Stomach (tissue), 9 donors: ENCODE measurements around the gene STK35. TPM values are rescaled to one million over a fixed set of nuclear protein-coding genes. Genes with fewer than 3 reads are reported as not detected.
A peak's percentile ranks its signal among the peaks of the same experiment; 100 is the strongest.

ENCODE experiments used
- DNase-seq, 2 donors: peaks; one replicate each; pipeline versions ENCODE4 v3.0.0 to v3.0.0-alpha.2; 2013 to 2019
- H3K27ac ChIP-seq, 5 donors: fragments of 200-600 bp in 4 of 5; sonication (generic) in 4 of 5; one replicate each; pipeline ENCODE4 v1.5.1; 2013 to 2019; ENCODE audit warnings: mild to moderate bottlenecking in 1 of 5, moderate library complexity in 1 of 5
- H3K27me3 ChIP-seq, 3 donors: fragments of 200-600 bp; sonication (generic); one replicate each; pipeline ENCODE4 v1.5.1; 2017 to 2019; ENCODE audit warnings: mixed run types in 1 of 3
- H3K36me3 ChIP-seq, 4 donors: fragments of 200-600 bp; sonication (generic); 1 replicate in 3 of 4; 2 replicates in 1 of 4; pipeline ENCODE4 v1.5.1; 2016 to 2019
- H3K4me1 ChIP-seq, 4 donors: fragments of 200-600 bp; sonication (generic); one replicate each; pipeline ENCODE4 v1.5.1; 2016 to 2019
- H3K4me3 ChIP-seq, 4 donors: fragments of 200-600 bp; sonication (generic) in 3 of 4; one replicate each; pipeline ENCODE4 v1.5.1; 2016 to 2019; ENCODE audit warnings: mild to moderate bottlenecking in 1 of 4
- H3K9me3 ChIP-seq, 4 donors: fragments of 200-600 bp; sonication (generic); one replicate each; pipeline ENCODE4 v1.5.1; 2016 to 2019
- EP300 ChIP-seq: sonication (generic); formaldehyde crosslinking; IDR thresholded peaks from one replicate; pipeline ENCODE4 v1.6.1; 2017; ENCODE audit warnings: antibody characterized with exemption
- POLR2A ChIP-seq, 4 donors: fragments of 450-650 bp; IDR thresholded peaks; one replicate each; pipeline ENCODE4 v1.6.1; 2016; ENCODE audit warnings: antibody characterized with exemption in 4 of 4, control low read depth in 2 of 4, mild to moderate bottlenecking in 1 of 4, moderate library complexity in 1 of 4
- POLR2AphosphoS5 ChIP-seq, 3 donors: sonication (generic); formaldehyde crosslinking; IDR thresholded peaks; one replicate each; pipeline ENCODE4 v1.6.1; 2016; ENCODE audit warnings: antibody characterized with exemption in 3 of 3
- WGBS, 5 donors: extraction: QIAGEN DNeasy Blood & Tissue Kit in 3 of 5; methylation state at CpG; one replicate each; pipeline versions ENCODE4 v1.1.5 to v1.1.7; 2013 to 2018; 5-methylcytosine and 5-hydroxymethylcytosine counted together
- intact Hi-C: fragments of 100-400 bp; cut with DNase I; formaldehyde crosslinking; loops from one replicate; pipeline ENCODE4 v1.15.1; 2023; ENCODE audit warnings: low total_unique reads
- polyA plus RNA-seq, 3 donors: library from polyadenylated mRNA; stranded (reverse); fragments of 200-250 nt; gene quantifications; one replicate each; pipeline ENCODE4 v1.2.3, GENCODE V29; 2013
- total RNA-seq, 5 donors: library from RNA; depleted of rRNA; stranded (reverse); fragments of >200 nt; gene quantifications; one replicate each; pipeline versions ENCODE4 v1.1.0 to v1.2.3, GENCODE V29; 2014 to 2016
- TF ChIP-seq, protein P1 (sequence below), 7 experiments: fragments of 450-650 bp in 4 of 7; fragments of 200-600 bp in 3 of 7; sonication (generic) in 3 of 7; IDR thresholded peaks; one replicate each; pipeline ENCODE4 v1.5.1; 2016 to 2019; ENCODE audit warnings: antibody characterized with exemption in 7 of 7, control low read depth in 2 of 7, mild to moderate bottlenecking in 1 of 7
- donor health status: healthy with polysubstance abuse.
- donor health status: Bipolar disorder and iron deficiency.
- donor health status: healthy.

STK35 gene
- total and polyA plus RNA-seq, 8 donors = 4.2 to 26.1 (median 9.1) TPM

GRCh38 chr20:2164966-2165365 is 63.3 kb downstream of the STK35 start:
- H3K27ac ChIP-seq = no peak overlapping the region
- no peaks in the 10 kb centered on the region for H3K27me3 ChIP-seq
- H3K9me3 ChIP-seq = no peaks in the 10 kb centered on the region
- H3K4me3 ChIP-seq = no peak overlapping the region
- intact Hi-C loops = no loop called here
- no peaks in the 10 kb centered on the region for H3K4me1 ChIP-seq
- 70 to 83% (median 77%) methylated on average over 16 of the region's 16 CpGs for WGBS, 5 donors
- no peak for TF ChIP-seq POLR2AphosphoS5 (IDR thresholded peaks at IDR 0.05)
- no peak for TF ChIP-seq POLR2A (IDR thresholded peaks at IDR 0.05)
- no peak for TF ChIP-seq EP300
- TF ChIP-seq, protein P1, sequence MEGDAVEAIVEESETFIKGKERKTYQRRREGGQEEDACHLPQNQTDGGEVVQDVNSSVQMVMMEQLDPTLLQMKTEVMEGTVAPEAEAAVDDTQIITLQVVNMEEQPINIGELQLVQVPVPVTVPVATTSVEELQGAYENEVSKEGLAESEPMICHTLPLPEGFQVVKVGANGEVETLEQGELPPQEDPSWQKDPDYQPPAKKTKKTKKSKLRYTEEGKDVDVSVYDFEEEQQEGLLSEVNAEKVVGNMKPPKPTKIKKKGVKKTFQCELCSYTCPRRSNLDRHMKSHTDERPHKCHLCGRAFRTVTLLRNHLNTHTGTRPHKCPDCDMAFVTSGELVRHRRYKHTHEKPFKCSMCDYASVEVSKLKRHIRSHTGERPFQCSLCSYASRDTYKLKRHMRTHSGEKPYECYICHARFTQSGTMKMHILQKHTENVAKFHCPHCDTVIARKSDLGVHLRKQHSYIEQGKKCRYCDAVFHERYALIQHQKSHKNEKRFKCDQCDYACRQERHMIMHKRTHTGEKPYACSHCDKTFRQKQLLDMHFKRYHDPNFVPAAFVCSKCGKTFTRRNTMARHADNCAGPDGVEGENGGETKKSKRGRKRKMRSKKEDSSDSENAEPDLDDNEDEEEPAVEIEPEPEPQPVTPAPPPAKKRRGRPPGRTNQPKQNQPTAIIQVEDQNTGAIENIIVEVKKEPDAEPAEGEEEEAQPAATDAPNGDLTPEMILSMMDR (IDR thresholded peaks at IDR 0.05) = no peak
- no peaks in the 10 kb centered on the region for H3K36me3 ChIP-seq
- peak in 1 of 2 donors; percentile 20 for DNase-seq

DNA sequence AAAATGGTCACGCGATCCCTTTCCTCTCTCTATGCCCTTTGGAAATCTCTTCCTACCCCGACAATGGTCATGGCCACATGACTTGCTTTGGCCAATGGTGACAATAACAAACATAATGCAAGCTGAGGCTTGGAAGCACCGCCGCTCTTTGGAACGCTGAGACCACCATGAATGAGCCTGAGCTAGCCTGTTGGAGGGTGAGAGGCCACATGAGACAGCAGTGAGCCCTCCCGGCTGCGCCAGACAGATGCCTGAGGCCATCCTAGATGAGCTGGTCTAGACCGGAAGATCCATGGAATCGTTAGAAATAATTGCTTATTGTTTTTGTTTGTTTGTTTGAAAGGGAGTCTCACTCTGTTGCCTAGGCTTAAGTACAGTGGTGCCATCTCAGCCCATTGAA is 64.2 kb downstream of the STK35 start:
- Histone ChIP-seq H3K9me3 (no peaks in the 10 kb centered on the region), H3K4me3 (no peak overlapping the region), H3K4me1 (no peaks in the 10 kb centered on the region), H3K27ac (no peak overlapping the region), H3K27me3 (no peaks in the 10 kb centered on the region), H3K36me3 (no peaks in the 10 kb centered on the region)
- 90 to 98% (median 92%) methylated on average over 10 of the region's 10 CpGs for WGBS, 5 donors
- peak in 1 of 2 donors; percentile 3 for DNase-seq
- no peak for TF ChIP-seq EP300
- TF ChIP-seq, protein P1 (IDR thresholded peaks at IDR 0.05) = no peak
- no peak for TF ChIP-seq POLR2A (IDR thresholded peaks at IDR 0.05)
- intact Hi-C loops = no loop called here

DNA sequence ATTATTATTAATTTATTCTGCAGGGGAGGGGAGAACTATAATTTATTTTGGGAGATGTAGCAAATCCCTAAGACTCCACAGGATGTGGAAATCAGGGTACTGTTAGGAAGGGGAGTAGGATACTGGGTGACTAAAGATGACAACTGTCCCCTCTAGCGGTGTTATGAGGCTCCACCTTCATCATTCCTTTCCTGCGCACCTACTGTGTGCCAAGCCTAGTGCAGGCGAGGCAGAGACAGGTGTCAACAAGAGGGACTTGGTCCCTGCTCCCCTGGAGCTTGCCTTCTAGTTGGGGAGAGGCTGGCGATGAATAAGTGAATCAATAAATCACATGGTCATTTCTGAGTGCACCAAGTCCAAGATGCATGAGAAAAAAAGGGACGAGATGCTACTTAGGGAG is 65.5 kb downstream of the STK35 start:
- Histone ChIP-seq H3K9me3 (no peaks in the 10 kb centered on the region), H3K36me3 (no peaks in the 10 kb centered on the region), H3K27me3 (no peaks in the 10 kb centered on the region), H3K27ac (no peak overlapping the region), H3K4me1 (peaks cover 0 to under 1% (median 0%) of the 10 kb centered on the region in 4 donors), H3K4me3 (no peak overlapping the region)
- 63 to 80% (median 71%) methylated on average over 5 of the region's 5 CpGs for WGBS, 5 donors
- DNase-seq = no peak
- intact Hi-C loops = no loop called here
- TF ChIP-seq POLR2AphosphoS5 (IDR thresholded peaks at IDR 0.05) = no peak
- TF ChIP-seq POLR2A (IDR thresholded peaks at IDR 0.05) = no peak
- no peak for TF ChIP-seq EP300
- TF ChIP-seq, protein P1 (IDR thresholded peaks at IDR 0.05) = no peak

DNA sequence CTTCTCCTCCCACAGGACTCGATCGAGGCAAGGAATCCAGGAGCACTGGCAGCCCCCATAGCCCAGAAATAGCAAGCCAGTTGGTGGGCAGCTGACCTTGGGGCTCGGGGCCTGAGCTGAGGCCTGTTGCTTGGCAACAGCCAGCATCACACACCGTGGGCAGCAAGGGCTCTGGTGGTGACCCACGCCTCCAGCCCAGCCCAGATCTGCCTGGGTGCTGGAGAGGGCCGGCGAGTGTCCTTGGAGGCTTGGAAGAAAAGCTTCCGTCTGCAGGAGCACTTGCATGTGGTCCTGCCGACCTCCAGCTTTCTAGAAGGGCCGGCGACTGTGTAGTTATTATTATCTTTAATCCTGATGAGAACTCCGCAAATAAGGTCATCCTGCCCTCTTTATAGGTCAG is 67.3 kb downstream of the STK35 start:
- 66 to 71% (median 67%) methylated on average over 9 to 12 of the region's 12 CpGs for WGBS, 5 donors
- H3K27me3 ChIP-seq = peaks cover 0 to 2% (median 0%) of the 10 kb centered on the region in 3 donors
- DNase-seq = peak in 1 of 2 donors; percentile 13
- H3K27ac ChIP-seq = no peak overlapping the region
- no peak overlapping the region for H3K4me3 ChIP-seq
- no peaks in the 10 kb centered on the region for H3K9me3 ChIP-seq
- peaks cover 0 to 7% (median 3%) of the 10 kb centered on the region in 4 donors for H3K4me1 ChIP-seq
- no peaks in the 10 kb centered on the region for H3K36me3 ChIP-seq
- intact Hi-C loops = no loop called here
- TF ChIP-seq, protein P1 (IDR thresholded peaks at IDR 0.05) = no peak
- TF ChIP-seq EP300 = no peak
- no peak for TF ChIP-seq POLR2AphosphoS5 (IDR thresholded peaks at IDR 0.05)
- no peak for TF ChIP-seq POLR2A (IDR thresholded peaks at IDR 0.05)
